HG03280 (cell line): ENCODE data around the gene RYR3.

Experiments used
- ATAC-seq: cut with Tn5 transposase; IDR thresholded peaks from one replicate; pipeline ENCODE4 v1.9.1; 2021; ENCODE audit warnings: mild to moderate bottlenecking, moderate library complexity; ENCODE audit not compliant: unreplicated experiment

The RYR3 gene

DNA sequence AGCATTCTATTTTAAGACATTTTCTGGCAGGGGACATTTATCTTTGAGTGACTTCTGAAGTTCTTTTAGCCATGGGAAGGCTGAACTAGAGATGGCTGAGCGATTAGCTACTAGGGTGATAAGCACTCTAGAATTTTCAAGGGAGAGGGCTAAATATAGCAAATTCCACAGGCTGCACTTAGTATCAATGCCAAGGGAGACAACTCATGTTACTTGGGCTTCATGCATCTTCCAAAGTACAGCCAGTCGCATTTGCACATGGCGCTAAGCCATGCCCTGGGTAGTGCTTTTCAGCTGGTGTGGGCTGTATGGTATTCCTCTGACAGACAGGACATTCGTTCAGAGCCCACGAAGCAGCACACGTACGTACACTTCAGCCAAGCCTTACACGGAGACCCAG lies 69.6 kb downstream of the RYR3 start:
- ATAC-seq, result no peak

DNA sequence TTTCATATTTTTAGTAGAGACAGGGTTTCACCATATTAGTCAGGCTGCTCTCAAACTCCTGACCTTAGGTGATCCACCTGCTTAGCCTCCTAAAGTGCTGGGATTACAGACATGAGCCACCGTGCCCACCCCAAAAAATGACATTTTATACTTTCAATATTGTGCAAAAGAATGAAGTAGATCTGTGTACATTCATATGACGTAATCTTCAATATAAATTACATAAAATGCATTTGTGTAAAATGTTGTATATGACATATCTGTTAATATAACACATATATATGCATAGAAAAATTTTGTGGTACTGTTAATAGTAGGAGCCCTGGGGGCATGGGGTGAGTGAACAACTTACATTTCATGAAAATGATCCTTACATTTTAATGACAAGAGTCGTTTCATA lies 71.7 kb downstream of the RYR3 start:
- ATAC-seq, result no peak

GRCh38 chr15:33384307-33384706 lies 73.5 kb downstream of the RYR3 start:
- ATAC-seq, result no peak

- no peak for ATAC-seq
Observed at GRCh38 chr15:33392453-33392852, 81.7 kb downstream of the RYR3 start.

DNA sequence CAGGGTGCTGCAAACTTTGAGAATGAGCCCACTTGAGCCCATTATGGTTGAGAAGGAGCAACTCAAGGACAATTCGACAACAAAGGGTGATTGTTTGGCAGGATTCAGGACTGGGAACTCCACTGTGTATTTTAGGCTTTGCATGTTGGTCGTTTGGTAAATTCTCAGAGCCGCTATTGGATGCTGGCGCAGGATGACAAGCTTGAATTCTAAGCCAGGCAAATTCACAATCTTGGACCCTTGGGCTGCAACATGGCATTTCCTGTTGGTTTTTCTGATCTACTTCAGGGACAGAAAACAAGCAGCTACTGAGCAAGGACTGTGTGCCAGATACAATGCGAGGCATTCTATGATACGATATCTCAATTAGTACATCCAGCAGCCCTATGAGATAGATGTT lies 82.8 kb downstream of the RYR3 start:
- ATAC-seq, result no peak

GRCh38 chr15:33395321-33395720 lies 84.6 kb downstream of the RYR3 start:
- no peak for ATAC-seq

- no peak for ATAC-seq
Observed at GRCh38 chr15:33395846-33396245, 85.1 kb downstream of the RYR3 start.

DNA sequence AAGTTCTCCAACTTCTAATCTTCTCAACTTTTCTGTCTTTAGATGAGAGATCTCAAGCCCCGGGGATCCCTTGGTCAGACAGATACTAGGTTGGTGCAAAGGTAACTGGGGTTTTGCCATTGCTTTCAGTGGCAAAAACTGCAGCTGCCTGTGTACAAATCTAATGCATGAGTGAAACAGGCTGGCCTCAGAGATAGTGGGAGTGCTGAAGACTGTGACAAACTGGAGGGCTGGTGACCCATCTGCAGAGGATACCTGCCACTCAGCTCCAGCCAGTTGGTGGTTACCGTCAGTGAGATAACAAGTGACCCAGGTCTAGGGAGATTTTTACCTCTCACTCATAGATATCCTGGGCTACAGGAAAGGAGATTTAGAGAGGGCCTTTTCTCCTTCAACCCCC lies 85.7 kb downstream of the RYR3 start:
- no peak for ATAC-seq

DNA sequence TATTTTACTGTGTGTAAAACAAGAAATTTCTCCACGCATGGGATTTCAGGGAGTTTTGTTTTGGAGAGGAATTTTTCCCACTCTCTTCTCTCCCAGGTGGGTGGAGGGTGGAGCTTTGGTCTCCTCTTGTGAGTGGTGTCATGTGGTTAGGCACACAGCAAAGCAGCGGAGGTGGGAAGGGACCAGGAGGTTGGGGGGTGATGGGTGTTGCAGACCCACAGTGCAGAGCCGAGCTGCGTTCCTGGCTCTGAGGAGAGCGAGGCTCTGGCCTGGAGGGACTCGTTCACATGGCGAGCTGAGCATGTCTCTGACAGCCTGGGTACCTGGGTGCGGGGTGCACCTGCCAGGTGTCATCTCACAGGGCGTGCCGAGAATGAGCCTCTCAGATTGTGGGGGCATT lies 87.8 kb downstream of the RYR3 start:
- ATAC-seq, result no peak

GRCh38 chr15:33400941-33401340 lies 90.2 kb downstream of the RYR3 start:
- no peak for ATAC-seq

DNA sequence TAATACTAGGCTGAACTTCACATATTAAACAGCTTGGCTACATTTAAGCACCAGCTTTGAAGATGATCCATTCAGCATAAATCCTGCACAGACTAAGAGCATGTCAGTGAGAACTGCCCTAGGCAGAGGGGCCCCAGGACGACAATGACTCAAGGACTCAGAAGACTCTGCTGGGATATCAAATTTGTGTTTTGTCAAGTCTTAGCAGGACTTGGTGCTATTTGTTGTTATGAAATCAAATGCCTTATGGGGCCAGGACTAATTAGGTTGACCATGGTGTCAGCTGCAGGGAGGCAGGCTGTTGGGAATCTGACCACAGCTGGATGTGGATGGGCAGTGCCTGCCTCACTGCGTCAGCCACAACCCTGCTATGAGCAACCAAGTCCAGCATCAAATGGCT lies 91.8 kb downstream of the RYR3 start:
- ATAC-seq, result no peak

DNA sequence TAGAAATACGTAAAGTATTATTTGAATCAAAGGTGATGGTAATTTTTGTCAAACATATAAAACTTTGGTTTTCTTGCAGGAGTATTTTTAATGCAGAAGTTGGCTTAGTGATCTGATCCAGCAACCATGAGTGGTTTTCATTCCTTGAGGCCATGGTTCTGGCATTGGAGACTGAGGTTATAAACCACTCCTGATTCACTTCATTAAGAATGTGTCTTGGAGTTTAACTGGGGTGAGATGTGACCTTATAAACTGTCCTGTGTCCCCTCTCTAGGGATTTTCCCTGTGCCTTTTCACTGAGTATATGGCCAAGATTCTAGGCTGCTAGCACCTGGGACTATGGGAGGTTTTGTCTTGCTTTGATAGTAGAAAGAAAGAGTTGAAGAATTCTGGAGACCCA lies 94.3 kb downstream of the RYR3 start:
- ATAC-seq, result no peak

DNA sequence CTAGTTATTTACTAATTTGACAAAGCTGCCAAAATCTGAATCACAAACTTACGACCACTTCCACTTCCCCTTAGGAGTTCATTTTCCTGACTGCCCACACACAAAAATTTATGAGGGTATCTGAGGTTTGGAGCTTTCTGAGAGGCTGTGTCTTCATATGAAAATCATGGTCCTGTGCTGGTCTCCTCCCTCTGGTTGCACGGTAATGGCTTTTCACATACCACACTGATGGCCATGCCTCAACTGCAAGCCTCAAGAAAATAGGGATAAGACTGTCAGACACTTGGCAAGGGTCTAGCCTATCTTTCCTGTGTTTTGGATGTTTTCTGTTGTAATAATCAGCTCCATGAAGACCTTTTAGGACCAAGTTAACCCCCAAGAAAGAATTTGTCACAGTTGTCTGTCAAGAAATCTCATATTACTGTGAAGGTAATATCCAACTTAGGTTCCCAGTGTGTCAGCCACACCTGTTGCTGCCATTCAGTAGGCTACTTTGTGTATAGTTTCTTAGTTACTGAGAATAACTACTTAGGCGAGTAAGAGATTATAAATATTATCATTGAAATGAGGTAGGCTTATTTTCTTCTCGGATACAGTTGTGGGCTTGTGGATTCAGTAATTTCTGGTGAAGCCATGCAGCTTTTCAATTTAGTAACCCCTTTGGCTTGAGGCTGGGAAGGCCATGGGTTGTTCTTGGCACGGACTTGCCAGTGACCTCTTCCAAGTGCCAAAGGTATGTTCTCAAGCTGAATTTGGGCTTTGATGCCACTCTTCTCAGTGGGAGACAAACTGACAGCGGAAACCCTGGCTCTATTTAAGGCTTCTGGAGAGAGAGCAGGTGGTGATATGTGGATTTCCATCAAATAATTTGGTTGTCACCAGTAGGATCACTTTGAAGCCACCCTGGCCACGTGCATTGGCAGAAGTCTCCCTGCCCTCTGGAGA lies 101.1 kb downstream of the RYR3 start:
- no peak for ATAC-seq

DNA sequence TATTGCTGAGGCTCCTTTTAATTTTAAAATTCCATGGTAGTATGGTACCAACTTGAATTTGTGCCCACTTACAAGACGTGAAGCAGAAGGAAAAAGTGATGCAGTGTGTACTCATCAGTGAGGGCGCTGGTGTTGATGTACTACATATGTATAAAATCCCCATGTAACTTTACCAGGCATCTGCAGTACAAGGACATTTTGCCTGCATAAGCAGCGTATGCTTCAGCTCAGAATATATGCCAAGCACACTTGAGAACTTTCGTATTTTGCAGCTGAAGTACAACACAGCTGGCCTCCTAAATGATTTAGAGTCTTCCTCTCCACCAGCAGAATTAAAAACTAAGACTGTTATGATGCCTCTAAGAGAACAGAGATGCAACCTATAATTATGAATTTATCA lies 108.9 kb downstream of the RYR3 start:
- ATAC-seq, result no peak

GRCh38 chr15:33424025-33424424 lies 113.3 kb downstream of the RYR3 start:
- no peak for ATAC-seq

DNA sequence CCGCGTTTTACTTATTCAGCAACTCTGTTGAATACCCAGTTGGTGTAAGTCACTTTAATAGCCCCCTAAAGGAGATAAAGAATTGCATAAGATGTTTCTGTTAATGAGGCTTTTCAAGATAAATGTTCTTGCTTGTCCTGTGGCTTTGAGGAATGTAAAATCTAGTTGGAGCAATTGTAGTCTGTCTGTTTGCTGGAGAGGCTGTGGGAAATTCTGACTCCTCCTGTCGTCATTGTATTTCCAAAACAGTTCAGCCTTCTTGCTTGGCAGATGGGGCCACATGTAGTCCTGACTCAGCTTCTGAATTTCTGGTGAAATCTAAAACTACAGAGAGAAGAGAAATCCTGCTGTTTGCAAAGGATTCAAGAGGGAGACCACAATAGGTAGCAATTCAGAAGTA lies 114.4 kb downstream of the RYR3 start:
- ATAC-seq, result no peak

DNA sequence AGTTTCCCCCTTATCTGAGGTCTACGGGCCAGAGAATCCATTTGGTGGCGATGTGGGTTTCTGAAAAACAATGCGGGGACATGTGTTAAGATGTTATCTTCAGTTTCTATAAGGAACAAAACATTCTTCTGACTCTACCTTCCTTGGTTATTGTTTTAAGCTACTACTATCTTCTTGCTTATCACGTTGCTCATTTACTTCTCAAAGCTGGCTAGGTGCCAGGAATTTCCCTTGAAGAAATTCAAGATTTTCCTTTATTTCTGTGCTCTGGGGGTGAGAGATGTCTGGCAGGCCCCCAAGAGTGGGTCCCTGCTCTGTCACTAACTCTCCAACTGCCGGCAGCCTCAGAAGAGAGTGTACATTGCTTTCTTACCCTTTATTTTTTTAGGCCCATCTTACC lies 119.8 kb downstream of the RYR3 start:
- ATAC-seq, result no peak

- no peak for ATAC-seq
Observed at GRCh38 chr15:33433821-33434220, 123.1 kb downstream of the RYR3 start.

- ATAC-seq, result no peak
Observed at GRCh38 chr15:33438396-33438795, 127.6 kb downstream of the RYR3 start.

DNA sequence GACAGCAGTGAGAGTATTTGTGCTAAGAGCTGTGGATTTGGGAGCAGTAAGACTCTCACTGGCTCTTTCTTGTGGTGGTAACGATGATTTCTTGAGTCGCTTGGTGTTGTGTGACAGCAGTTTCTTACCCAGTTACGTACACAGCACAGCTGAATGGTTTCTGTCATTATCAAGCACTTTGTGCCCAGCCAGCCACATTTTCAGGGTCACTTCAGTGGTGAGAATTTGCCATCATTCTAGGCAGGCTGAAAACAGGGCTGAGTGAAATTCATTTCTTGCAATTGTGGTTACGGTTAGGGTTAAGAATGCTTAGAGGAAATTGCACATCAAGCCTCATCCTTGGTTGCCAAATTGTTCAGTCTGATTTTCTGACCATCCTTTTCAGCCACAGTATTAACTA lies 130.1 kb downstream of the RYR3 start:
- ATAC-seq, result no peak

- no peak for ATAC-seq
Observed at GRCh38 chr15:33442449-33442848, 131.7 kb downstream of the RYR3 start.

DNA sequence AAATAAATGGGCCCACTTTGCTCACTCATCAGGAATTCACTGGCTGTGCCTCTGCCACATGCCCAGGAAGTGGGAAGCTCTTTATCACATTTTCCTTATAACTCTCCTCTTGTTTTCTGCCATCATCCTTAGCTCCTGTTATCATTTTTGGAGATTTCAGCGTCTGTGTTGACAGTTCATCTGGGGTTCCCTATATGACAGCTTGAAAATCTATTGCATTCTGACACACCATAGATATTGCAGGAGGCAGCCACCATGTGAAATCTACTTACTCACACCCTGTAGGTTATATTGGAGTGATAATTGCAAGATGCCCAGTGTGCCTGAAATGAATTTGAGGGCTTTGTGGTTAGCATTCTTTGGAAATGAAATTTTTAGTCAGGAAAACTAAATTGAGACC lies 132.9 kb downstream of the RYR3 start:
- ATAC-seq, result no peak

GRCh38 chr15:33445984-33446383 lies 135.2 kb downstream of the RYR3 start:
- ATAC-seq, result no peak
